Bronchial epithelial cell (primary cell): ENCODE data around the gene AIF1. TPM values are rescaled to one million over a fixed set of nuclear protein-coding genes. Genes with fewer than 3 reads are reported as not detected.

Source experiments
- DNase-seq: peaks from one replicate; pipeline ENCODE4 v3.0.0-alpha.2; 2010; ENCODE audit warnings: low read depth
- FAIRE-seq: peaks from 2 replicates; lab custom pipeline; 2011; peaks lifted over from hg19 to GRCh38; lab: Jason Lieb, UNC
- H3K27me3 ChIP-seq: 2 replicates; pipeline ENCODE4 v1.5.1; 2011; ENCODE audit warnings: low read length; ENCODE audit not compliant: control insufficient read depth, insufficient read depth
- H3K36me3 ChIP-seq: 2 replicates; pipeline ENCODE4 v1.5.1; 2011; ENCODE audit warnings: low read length; ENCODE audit not compliant: control insufficient read depth, insufficient read depth
- H3K4me3 ChIP-seq: 2 replicates; pipeline ENCODE4 v1.5.1; 2011; ENCODE audit warnings: mild to moderate bottlenecking, low read depth, low read length, control low read depth
- total RNA-seq: library from RNA; depleted of rRNA; stranded (reverse); fragments of >200 nt; gene quantifications from 2 replicates; pipeline ENCODE4 v1.2.1, GENCODE V29; 2014
- TF ChIP-seq, protein P1 (sequence below): IDR thresholded peaks from 2 replicates; pipeline ENCODE4 v1.5.1; 2011; ENCODE audit warnings: mild to moderate bottlenecking, moderate library complexity, low read length, control low read depth, inconsistent platforms; ENCODE audit not compliant: insufficient read depth, severe bottlenecking

Gene AIF1
- total RNA-seq, 1 donor from 2014 or later = not detected

DNA sequence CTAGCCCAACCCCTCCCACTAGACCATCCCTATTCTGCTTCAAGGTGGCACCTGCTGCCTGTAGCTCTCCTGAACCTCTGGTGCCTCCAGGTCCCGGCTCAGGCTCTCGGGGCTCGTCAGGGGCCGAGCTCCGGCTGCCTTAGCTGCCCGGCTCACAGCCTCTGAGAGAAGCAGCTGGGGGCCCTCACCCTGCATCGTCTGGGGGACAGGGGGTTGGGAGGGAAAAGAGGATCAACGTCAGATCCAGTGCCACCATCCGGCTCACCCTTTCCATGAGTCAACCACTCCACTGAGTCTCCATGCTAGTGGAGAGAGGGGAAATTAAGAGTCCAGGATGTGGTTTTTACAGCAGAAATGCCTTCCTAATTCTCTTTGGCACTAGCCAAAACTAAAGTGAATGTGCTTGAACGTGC, 24.4 kb downstream of the AIF1 start:
- DNase-seq (no peak), FAIRE-seq (no peak)
- Histone ChIP-seq H3K36me3 (peaks cover 56% of the 10 kb centered on the region), H3K27me3 (no peaks in the 10 kb centered on the region), H3K4me3 (no peak overlapping the region)
- TF ChIP-seq, protein P1, sequence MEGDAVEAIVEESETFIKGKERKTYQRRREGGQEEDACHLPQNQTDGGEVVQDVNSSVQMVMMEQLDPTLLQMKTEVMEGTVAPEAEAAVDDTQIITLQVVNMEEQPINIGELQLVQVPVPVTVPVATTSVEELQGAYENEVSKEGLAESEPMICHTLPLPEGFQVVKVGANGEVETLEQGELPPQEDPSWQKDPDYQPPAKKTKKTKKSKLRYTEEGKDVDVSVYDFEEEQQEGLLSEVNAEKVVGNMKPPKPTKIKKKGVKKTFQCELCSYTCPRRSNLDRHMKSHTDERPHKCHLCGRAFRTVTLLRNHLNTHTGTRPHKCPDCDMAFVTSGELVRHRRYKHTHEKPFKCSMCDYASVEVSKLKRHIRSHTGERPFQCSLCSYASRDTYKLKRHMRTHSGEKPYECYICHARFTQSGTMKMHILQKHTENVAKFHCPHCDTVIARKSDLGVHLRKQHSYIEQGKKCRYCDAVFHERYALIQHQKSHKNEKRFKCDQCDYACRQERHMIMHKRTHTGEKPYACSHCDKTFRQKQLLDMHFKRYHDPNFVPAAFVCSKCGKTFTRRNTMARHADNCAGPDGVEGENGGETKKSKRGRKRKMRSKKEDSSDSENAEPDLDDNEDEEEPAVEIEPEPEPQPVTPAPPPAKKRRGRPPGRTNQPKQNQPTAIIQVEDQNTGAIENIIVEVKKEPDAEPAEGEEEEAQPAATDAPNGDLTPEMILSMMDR = no peak

DNA sequence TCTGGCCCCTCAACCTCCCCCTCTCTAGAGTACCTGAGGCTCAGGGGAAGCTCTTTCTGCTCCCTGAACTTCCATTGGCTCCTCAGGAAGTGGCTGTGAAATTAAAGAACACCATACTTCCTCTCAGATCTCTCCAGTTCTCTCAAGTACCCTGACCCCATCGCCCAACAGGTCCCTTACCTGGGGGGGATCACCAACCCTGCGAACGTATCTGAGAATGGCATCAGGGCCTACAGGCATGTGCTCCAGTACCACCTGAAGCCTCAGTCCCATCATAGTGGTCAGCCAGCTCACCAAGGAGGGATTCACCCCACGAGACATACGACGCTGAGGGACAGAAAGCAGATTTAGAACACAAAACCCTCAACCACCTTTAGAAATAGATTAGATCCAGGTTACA, 25.6 kb downstream of the AIF1 start:
- TF ChIP-seq, protein P1 = no peak
- no peak for DNase-seq
- no peak for FAIRE-seq
- Histone ChIP-seq H3K36me3 (peaks cover 55% of the 10 kb centered on the region), H3K27me3 (no peaks in the 10 kb centered on the region), H3K4me3 (no peak overlapping the region)

DNA sequence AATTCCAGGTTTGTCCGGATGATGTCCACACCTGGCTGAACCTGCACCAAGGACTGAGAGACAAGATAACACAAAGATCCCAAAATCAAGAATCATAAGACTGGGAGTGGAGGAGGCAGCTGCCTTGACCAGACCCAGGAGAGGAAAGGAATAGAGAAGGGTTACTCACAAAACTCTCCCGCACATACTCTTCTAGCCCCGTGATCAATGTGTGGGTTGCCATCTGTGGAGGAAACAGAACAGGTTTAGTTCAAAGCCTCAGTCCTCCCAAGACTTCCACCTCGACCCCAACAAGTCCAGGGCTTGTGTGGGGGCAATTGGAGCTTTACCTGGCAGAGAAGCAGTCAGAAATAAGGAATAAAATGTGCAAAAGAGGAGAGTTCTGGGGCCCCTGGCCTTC, 26.3 kb downstream of the AIF1 start:
- no peak for DNase-seq
- no peaks in the 10 kb centered on the region for H3K27me3 ChIP-seq
- no peak for FAIRE-seq
- H3K4me3 ChIP-seq = no peak overlapping the region
- TF ChIP-seq, protein P1 = no peak
- peaks cover 49% of the 10 kb centered on the region for H3K36me3 ChIP-seq

DNA sequence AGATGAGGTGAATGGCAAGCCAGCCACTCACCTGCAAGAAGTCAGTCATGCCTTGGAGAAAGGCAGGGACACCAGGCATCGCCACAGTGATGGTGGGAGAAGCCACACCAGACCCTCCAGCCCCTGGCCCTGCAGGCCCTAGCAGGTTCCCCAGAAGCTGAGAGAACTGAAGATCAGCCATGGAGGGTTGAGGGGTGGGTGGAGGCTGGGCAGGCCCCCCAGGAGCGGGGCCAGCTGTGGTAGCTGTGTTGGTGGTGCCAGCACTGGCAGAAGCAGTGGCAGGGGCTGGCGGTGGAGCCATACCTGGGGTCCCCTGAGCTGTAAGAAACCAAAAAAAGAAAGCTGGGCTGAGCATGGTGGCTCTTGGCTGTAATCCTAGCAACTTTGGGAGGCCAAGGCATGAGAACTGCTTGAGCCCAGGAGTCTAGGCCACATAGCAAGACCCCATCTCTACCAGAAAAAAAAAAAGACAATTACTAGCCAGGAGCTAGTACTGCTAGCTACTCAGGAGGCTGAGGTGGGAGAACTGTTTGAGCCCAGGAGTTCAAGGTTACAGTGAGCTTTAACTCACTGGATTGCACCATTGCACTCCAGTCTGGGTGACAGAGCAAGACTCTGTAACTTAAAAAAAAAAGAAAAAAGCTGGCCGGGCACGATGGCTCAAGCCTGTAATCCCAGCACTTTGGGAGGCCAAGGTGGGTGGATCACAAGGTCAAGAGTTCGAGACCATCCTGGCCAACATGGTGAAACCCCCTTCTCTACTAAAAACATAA, 27.9 kb downstream of the AIF1 start:
- FAIRE-seq = no peak
- no peaks in the 10 kb centered on the region for H3K27me3 ChIP-seq
- TF ChIP-seq, protein P1 = no peak
- no peak for DNase-seq
- H3K4me3 ChIP-seq = no peak overlapping the region
- H3K36me3 ChIP-seq = peaks cover 49% of the 10 kb centered on the region

DNA sequence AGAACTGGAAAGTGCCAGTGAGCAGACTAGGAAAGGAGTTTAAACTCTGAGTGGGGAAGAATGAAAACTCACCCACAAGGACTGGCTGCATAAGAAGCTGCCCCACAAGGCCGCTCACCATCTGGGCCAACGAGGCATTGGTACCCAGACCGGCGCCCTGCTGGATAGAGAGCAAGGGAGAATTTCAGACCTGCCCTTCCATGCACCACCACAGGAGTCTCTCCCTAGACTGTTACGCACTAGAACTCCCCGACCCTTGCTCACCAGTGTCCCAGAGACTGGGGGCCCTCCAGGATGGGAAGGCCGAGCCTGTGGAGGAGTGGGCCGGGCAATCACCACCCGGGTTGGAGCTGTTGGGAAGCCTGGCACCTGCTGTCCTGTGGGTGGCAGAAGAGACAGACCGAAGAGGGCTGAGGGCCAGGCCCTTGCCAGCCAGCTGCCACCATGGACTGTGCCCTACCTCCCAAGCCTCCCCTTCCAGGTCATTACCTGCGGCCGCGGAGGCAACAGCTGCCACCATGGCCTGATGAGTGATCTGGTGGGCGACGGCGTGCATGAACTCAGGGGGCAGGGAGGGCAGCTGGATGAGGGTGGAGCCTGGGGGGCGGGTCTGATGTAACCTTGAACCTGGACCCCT, 28.9 kb downstream of the AIF1 start:
- FAIRE-seq (peak; percentile 50), DNase-seq (no peak)
- Histone ChIP-seq H3K4me3 (no peak overlapping the region), H3K27me3 (no peaks in the 10 kb centered on the region), H3K36me3 (peaks cover 54% of the 10 kb centered on the region)
- TF ChIP-seq, protein P1 = no peak
